Mesothelial cell of epicardium (in vitro differentiated cells): ENCODE measurements around the gene FAM53B. TPM values are rescaled to one million over a fixed set of nuclear protein-coding genes. Genes with fewer than 3 reads are reported as not detected.

ENCODE experiments used
- DNase-seq, 2 experiments: peaks; one replicate each; pipeline ENCODE4 v3.0.0; 2021; ENCODE audit warnings: low spot score in 2 of 2; ENCODE audit not compliant: unreplicated experiment in 2 of 2
- H3K27ac Mint-ChIP-seq: 2 replicates; pipeline ENCODE4 v1.8.0; 2021; ENCODE audit warnings: mixed read lengths
- H3K27me3 Mint-ChIP-seq: 2 replicates; pipeline ENCODE4 v1.8.0; 2021; ENCODE audit warnings: low read depth, mixed read lengths
- H3K36me3 Mint-ChIP-seq: 2 replicates; pipeline ENCODE4 v1.8.0; 2021; ENCODE audit warnings: mixed read lengths
- H3K4me1 Mint-ChIP-seq: 2 replicates; pipeline ENCODE4 v1.8.0; 2021; ENCODE audit warnings: mixed read lengths
- H3K4me3 Mint-ChIP-seq: 2 replicates; pipeline ENCODE4 v1.8.0; 2021; ENCODE audit warnings: mild to moderate bottlenecking, moderate library complexity, mixed read lengths
- H3K9me3 Mint-ChIP-seq: 2 replicates; pipeline ENCODE4 v1.8.0; 2021; ENCODE audit warnings: mixed read lengths
- total RNA-seq: library from RNA; stranded (reverse); gene quantifications from 3 replicates; pipeline ENCODE4 v1.2.1, GENCODE V29; 2021
- TF ChIP-seq, protein P1 (sequence below): fragments of 200-600 bp; sonication (generic); IDR thresholded peaks from one replicate; pipeline ENCODE4 v1.5.0; 2021; ENCODE audit warnings: antibody characterized with exemption; ENCODE audit not compliant: unreplicated experiment

Gene FAM53B
- total RNA-seq, 1 donor from 2014 or later, result 42.0 TPM

DNA sequence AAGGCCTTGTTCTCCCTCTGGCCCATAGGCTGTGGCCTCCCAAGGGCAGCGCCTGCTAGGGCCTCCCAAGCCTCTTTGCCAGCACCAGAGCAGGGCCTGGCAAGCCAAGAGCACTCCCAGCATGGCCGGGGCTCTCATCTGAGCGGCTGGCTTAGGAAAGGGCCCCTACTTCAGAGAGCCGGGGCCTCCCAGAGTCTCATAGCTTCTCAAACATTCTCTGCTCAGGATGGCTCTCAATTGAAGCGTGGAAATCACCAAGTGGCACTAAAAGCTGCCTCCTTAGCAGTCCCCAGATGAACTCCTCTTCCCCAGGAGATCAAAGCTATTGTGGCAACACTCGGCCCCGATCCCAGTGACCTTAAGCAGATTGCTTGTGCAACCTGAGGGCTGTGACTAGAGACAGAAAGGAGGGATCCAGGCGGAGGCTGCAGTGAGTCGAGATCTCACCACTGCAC lies 69.4 kb downstream of the FAM53B start:
- Mint-ChIP-seq H3K4me3 (no peak overlapping the region), H3K27ac (peak overlapping the region; percentile 87), H3K27me3 (no peaks in the 10 kb centered on the region), H3K36me3 (no peaks in the 10 kb centered on the region), H3K4me1 (peaks cover 36% of the 10 kb centered on the region), H3K9me3 (no peaks in the 10 kb centered on the region)
- TF ChIP-seq, protein P1, sequence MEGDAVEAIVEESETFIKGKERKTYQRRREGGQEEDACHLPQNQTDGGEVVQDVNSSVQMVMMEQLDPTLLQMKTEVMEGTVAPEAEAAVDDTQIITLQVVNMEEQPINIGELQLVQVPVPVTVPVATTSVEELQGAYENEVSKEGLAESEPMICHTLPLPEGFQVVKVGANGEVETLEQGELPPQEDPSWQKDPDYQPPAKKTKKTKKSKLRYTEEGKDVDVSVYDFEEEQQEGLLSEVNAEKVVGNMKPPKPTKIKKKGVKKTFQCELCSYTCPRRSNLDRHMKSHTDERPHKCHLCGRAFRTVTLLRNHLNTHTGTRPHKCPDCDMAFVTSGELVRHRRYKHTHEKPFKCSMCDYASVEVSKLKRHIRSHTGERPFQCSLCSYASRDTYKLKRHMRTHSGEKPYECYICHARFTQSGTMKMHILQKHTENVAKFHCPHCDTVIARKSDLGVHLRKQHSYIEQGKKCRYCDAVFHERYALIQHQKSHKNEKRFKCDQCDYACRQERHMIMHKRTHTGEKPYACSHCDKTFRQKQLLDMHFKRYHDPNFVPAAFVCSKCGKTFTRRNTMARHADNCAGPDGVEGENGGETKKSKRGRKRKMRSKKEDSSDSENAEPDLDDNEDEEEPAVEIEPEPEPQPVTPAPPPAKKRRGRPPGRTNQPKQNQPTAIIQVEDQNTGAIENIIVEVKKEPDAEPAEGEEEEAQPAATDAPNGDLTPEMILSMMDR, result no peak
- DNase-seq, result no peak

DNA sequence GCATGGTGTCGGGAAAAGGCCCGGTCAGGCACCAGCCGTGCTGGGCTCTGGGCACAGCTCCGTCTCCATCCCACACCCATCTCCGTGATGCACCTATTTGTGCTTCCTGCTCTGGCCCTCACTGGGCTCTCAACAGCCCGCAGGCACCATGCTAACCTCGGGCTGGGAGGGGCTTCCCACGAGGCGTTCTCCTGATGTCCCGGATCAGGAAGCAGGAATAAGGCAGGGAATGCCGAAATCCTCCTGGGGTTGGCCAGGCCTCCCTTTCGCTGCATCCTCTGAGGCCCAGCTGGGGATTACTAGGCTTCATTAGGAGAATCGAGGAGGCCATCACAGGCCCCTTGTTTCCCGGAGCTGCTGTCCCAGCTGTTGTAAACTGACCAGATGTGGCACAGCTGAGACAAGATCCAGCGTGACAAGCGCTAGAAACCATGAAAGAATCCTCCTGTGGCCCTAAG lies 72.0 kb downstream of the FAM53B start:
- Mint-ChIP-seq H3K9me3 (no peaks in the 10 kb centered on the region), H3K36me3 (peaks cover 2% of the 10 kb centered on the region), H3K4me3 (no peak overlapping the region), H3K4me1 (peaks cover 32% of the 10 kb centered on the region), H3K27ac (peak overlapping the region; percentile 74), H3K27me3 (no peaks in the 10 kb centered on the region)
- DNase-seq, result no peak
- TF ChIP-seq, protein P1, result no peak

DNA sequence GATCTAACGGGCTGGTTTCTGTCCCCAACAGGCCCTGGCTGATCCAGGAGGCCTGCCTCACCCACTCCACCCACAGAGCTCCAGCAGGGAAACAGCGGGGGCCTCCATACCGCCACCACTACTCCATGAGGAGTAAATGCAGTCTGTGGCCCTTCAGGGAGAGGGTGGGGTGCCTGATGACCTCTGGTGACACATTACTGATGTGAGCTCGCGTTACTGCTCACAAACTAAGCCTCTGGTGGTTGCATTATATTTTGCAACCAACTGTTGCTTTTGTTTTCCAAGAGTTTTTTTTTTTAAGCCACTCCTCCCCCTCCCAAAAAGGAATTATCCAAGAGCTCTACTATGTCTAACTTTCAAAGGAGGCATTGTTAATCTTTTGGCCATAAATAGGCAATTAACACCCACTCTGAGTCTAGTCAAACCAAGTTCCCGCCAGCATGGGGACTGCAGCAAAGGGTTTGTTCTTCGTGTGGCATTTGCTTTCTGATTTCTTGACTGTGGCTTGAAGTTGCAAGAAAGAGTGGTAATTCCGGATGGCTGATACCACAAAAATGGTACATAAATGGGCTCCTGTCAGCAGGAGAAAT lies 72.6 kb downstream of the FAM53B start:
- Mint-ChIP-seq H3K27me3 (no peaks in the 10 kb centered on the region), H3K36me3 (peaks cover 2% of the 10 kb centered on the region), H3K27ac (peak overlapping the region; percentile 65), H3K4me1 (peaks cover 26% of the 10 kb centered on the region), H3K9me3 (no peaks in the 10 kb centered on the region), H3K4me3 (no peak overlapping the region)
- TF ChIP-seq, protein P1, result no peak
- no peak for DNase-seq

DNA sequence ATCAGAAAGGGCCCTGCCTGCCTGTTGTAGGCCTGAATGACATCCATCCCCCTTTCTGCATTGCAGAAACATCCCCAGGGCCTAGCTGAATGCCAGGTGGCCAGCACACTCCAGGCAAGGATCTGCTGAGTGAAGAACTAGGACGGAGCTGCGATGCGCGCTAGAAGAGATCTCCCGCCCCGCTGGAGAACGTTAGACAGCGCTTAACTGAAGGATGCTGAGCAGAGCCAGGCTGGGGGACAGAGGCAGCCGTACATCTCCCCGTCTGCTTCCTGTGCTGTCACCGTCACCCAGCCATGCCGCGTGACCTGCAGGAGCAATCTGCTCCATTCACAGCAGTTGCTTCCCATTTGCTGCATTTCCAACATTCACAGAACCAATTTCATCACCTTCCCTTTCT lies 73.3 kb downstream of the FAM53B start:
- Mint-ChIP-seq H3K4me1 (peaks cover 26% of the 10 kb centered on the region), H3K36me3 (peaks cover 2% of the 10 kb centered on the region), H3K9me3 (no peaks in the 10 kb centered on the region), H3K27ac (peak overlapping the region; percentile 65), H3K4me3 (no peak overlapping the region), H3K27me3 (no peaks in the 10 kb centered on the region)
- TF ChIP-seq, protein P1, result no peak
- no peak for DNase-seq

DNA sequence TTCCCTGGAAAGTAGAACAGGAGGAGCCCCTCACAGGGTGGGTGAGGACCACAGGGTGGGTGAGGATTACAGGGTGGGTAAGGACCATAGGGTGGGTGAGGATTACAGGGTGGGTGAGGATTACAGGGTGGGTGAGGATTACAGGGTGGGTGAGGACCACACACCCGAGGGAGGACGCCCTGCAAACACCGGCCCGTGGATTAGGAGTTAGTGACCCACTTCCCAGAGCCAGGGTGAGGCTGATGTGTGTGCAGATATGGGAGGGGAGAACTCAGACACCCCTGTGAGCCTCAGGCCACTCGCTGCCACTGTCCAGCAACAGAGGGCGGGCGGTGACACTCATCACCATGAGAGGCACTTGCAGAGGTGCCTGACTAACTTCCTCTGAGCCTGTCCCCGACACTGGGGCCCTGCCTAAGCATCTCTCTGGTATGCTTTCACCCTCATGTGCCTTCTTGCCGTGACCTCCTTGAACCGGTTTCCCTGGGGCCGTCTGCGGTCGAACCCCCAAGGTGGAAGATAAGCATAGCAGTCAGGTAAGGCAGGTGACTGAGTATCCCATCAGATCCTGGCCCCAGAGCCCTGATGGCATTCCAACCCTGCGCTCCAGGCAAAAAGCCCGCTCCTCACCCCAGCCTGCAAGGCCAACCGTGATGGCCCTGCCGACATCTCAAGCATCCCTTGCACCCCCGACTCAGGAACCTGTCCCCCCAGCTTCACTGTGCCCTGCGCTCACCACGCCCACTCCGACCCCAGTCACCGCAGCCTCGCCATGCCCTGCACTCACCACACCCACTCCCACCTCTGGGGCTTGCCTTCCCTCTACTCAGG lies 74.1 kb downstream of the FAM53B start:
- Mint-ChIP-seq H3K4me3 (no peak overlapping the region), H3K9me3 (no peaks in the 10 kb centered on the region), H3K4me1 (peaks cover 24% of the 10 kb centered on the region), H3K27me3 (no peaks in the 10 kb centered on the region), H3K36me3 (peaks cover 2% of the 10 kb centered on the region), H3K27ac (no peak overlapping the region)
- TF ChIP-seq, protein P1, result no peak
- DNase-seq, result no peak
